GM06990 (cell line): Measurements from ENCODE around the gene TRPM3.

Experiments used
- DNase-seq: peaks from one replicate; pipeline ENCODE4 v3.0.0-alpha.2; 2011; ENCODE audit not compliant: insufficient read length; ENCODE audit errors: extremely low read depth
- H3K27me3 ChIP-seq: replicated peaks from 2 replicates; pipeline ENCODE4 v1.6.0; 2011; ENCODE audit warnings: low read length; ENCODE audit not compliant: control insufficient read depth, insufficient read depth
- H3K36me3 ChIP-seq: 2 replicates; pipeline ENCODE4 v1.5.1; 2011; ENCODE audit warnings: low read length; ENCODE audit not compliant: control insufficient read depth, insufficient read depth
- H3K4me3 ChIP-seq: replicated peaks from 2 replicates; pipeline ENCODE4 v1.5.1; 2011; ENCODE audit warnings: low read depth, mild to moderate bottlenecking, control low read depth, low read length
- CTCF ChIP-seq: IDR thresholded peaks from 2 replicates; pipeline ENCODE4 v1.5.1; 2011; ENCODE audit warnings: low read length, control low read depth, mild to moderate bottlenecking, inconsistent platforms; ENCODE audit not compliant: insufficient read depth, poor library complexity, severe bottlenecking

Gene TRPM3

GRCh38 chr9:70852711-70853240, 268.6 kb downstream of the TRPM3 start:
- Histone ChIP-seq H3K4me3 (no peak overlapping the region), H3K27me3 (no peaks in the 10 kb centered on the region; the same call in 1 of the 2 replicates), H3K36me3 (no peaks in the 10 kb centered on the region)
- no peak for DNase-seq
- TF ChIP-seq CTCF, result no peak

DNA sequence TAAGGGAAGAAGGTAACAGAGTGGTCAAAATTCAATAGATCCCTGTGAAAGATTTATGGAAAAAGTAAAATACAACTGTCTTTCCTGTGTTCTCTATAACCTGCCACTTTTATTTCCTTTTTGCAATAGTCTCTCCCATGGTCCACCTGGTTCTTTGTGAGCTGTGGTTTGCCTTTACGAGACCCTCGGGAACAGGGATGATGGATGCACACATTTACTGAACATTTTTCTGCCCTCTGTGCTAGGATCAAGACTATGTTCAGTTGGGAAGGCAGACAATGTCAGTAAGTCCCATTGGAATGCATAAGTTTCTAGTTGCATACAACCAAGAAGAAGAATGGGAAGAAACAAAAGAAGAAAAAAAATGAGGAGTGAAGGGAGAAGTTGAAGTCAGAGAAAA, 281.2 kb downstream of the TRPM3 start:
- no peak overlapping the region for H3K4me3 ChIP-seq
- no peak for TF ChIP-seq CTCF
- DNase-seq, result no peak
- no peaks in the 10 kb centered on the region for H3K36me3 ChIP-seq
- H3K27me3 ChIP-seq, result no peaks in the 10 kb centered on the region

GRCh38 chr9:70835323-70835722, 286.1 kb downstream of the TRPM3 start:
- DNase-seq, result no peak
- no peak for TF ChIP-seq CTCF
- Histone ChIP-seq H3K27me3 (no peaks in the 10 kb centered on the region), H3K4me3 (no peak overlapping the region), H3K36me3 (no peaks in the 10 kb centered on the region)

DNA sequence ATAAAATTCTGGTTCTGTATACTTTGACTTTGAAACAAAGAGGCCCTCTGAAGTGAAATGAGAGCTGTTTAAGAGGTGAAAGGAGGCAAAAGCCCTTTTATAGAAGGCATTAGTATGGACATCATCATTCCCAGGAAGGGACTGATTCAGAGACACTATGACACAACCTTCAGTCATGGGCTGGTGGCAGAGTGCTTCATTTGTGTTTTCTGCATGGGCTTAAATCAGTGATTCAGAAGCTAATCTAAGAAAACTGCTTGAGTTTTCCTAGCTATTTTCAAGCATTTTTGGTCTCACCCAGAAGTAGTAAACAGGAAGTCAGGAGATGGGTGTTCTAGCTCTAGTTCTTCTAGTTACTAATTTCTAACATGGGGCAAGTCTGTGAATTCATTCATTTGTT, 288.9 kb downstream of the TRPM3 start:
- DNase-seq, result no peak
- Histone ChIP-seq H3K4me3 (no peak overlapping the region), H3K36me3 (no peaks in the 10 kb centered on the region), H3K27me3 (no peaks in the 10 kb centered on the region)
- no peak for TF ChIP-seq CTCF

GRCh38 chr9:70830618-70831017, 290.8 kb downstream of the TRPM3 start:
- DNase-seq, result no peak
- Histone ChIP-seq H3K4me3 (no peak overlapping the region), H3K27me3 (no peaks in the 10 kb centered on the region), H3K36me3 (no peaks in the 10 kb centered on the region)
- TF ChIP-seq CTCF, result no peak
